Suprapubic skin (tissue), 4 donors: ENCODE measurements around the gene LMF1. TPM values are rescaled to one million over a fixed set of nuclear protein-coding genes. Genes with fewer than 3 reads are reported as not detected.

Experiments used
- DNase-seq, 2 donors: peaks; one replicate each; pipeline ENCODE4 v3.0.0-alpha.2; 2019; ENCODE audit warnings: low spot score in 2 of 2
- H3K27ac ChIP-seq: fragments of 200-600 bp; sonication (generic); one replicate; pipeline ENCODE4 v1.5.1; 2019
- H3K27me3 ChIP-seq: fragments of 200-600 bp; sonication (generic); one replicate; pipeline ENCODE4 v1.5.1; 2019
- H3K36me3 ChIP-seq: fragments of 200-600 bp; sonication (generic); one replicate; pipeline ENCODE4 v1.5.1; 2019
- H3K4me1 ChIP-seq: fragments of 200-600 bp; sonication (generic); one replicate; pipeline ENCODE4 v1.5.1; 2019
- H3K4me3 ChIP-seq: fragments of 200-600 bp; sonication (generic); one replicate; pipeline ENCODE4 v1.5.1; 2019; ENCODE audit warnings: mild to moderate bottlenecking
- H3K9me3 ChIP-seq: fragments of 200-600 bp; sonication (generic); one replicate; pipeline ENCODE4 v1.5.1; 2019
- CTCF ChIP-seq, 2 donors: fragments of 200-600 bp in 1 of 2; fragments of 450-650 bp in 1 of 2; sonication (generic) in 1 of 2; IDR thresholded peaks; one replicate each; pipeline ENCODE4 v1.5.1; 2016 to 2019; ENCODE audit warnings: antibody characterized with exemption in 2 of 2, mild to moderate bottlenecking in 1 of 2, moderate library complexity in 1 of 2
- EP300 ChIP-seq: sonication (generic); formaldehyde crosslinking; IDR thresholded peaks from one replicate; pipeline ENCODE4 v1.6.1; 2017; ENCODE audit warnings: antibody characterized with exemption
- POLR2A ChIP-seq, 2 donors: fragments of 450-650 bp; IDR thresholded peaks; one replicate each; pipeline ENCODE4 v1.6.1; 2017; ENCODE audit warnings: antibody characterized with exemption in 2 of 2, mild to moderate bottlenecking in 2 of 2, moderate library complexity in 2 of 2
- POLR2AphosphoS5 ChIP-seq, 3 donors: sonication (generic); formaldehyde crosslinking; IDR thresholded peaks; one replicate each; pipeline ENCODE4 v1.6.1; 2017; ENCODE audit warnings: antibody characterized with exemption in 3 of 3
- WGBS: methylation state at CpG from one replicate; pipeline ENCODE4 v1.1.5; 2018; 5-methylcytosine and 5-hydroxymethylcytosine counted together
- total RNA-seq, 4 donors: library from RNA; depleted of rRNA; stranded (reverse); fragments of >200 nt; gene quantifications; one replicate each; pipeline ENCODE4 v1.1.0, GENCODE V29; 2016

The LMF1 gene
- total RNA-seq: 100 to 1,000 TPM in 1 of 4 donors, 10 to 100 TPM in 3; 32.1 to 117 (median 38.0) TPM

- H3K36me3 ChIP-seq: no peaks in the 10 kb centered on the region
- DNase-seq: peak; percentile 94 to 96
- TF ChIP-seq POLR2A (IDR thresholded peaks at IDR 0.05) (peak; percentile 14 to 38), POLR2AphosphoS5 (IDR thresholded peaks at IDR 0.05) (peak in 2 of 3 donors; percentile 4 to 62), EP300 (no peak)
- peak within 1 kb of the TSS; percentile 82 for H3K4me3 ChIP-seq
- 10% methylated on average over 19 of the region's 71 CpGs for WGBS
- no peaks in the 10 kb centered on the region for H3K9me3 ChIP-seq
- H3K27me3 ChIP-seq: no peaks in the 10 kb centered on the region
- peaks cover 32% of the 10 kb centered on the region for H3K4me1 ChIP-seq
- H3K27ac ChIP-seq: peak within 1 kb of the TSS; percentile 81
Observed at GRCh38 chr16:970766-971581, at the start of gene LMF1. Gene LMF1 (minus strand): TSS chr16:970984. CDS start chr16:970980, 4 bp downstream.

- WGBS: 40% methylated on average over 2 of the region's 11 CpGs
Observed at GRCh38 chr16:1020091-1020399, 49.3 kb upstream of the LMF1 start.

GRCh38 chr16:1019231-1020090 is 48.7 kb upstream of the LMF1 start:
- H3K36me3 ChIP-seq: no peaks in the 10 kb centered on the region
- H3K4me1 ChIP-seq: peaks cover 20% of the 10 kb centered on the region
- no peak for DNase-seq
- peaks cover 66% of the 10 kb centered on the region for H3K27me3 ChIP-seq
- H3K4me3 ChIP-seq: peak overlapping the region; percentile 38
- H3K9me3 ChIP-seq: no peaks in the 10 kb centered on the region
- TF ChIP-seq CTCF (IDR thresholded peaks at IDR 0.05) (no peak), POLR2A (IDR thresholded peaks at IDR 0.05) (no peak), EP300 (no peak), POLR2AphosphoS5 (IDR thresholded peaks at IDR 0.05) (no peak)
- H3K27ac ChIP-seq: peak overlapping the region; percentile 47
- 23% methylated on average over 39 of the region's 66 CpGs for WGBS

More at GRCh38 chr16:1020091-1020399, 49.3 kb upstream of the LMF1 start:
- Histone ChIP-seq H3K27me3 (peaks cover 70% of the 10 kb centered on the region), H3K36me3 (no peaks in the 10 kb centered on the region), H3K9me3 (no peaks in the 10 kb centered on the region), H3K27ac (no peak overlapping the region), H3K4me1 (peaks cover 20% of the 10 kb centered on the region), H3K4me3 (peak overlapping the region; percentile 38)
- no peak for DNase-seq
- TF ChIP-seq POLR2A (IDR thresholded peaks at IDR 0.05): no peak
- no peak for TF ChIP-seq CTCF (IDR thresholded peaks at IDR 0.05)
- TF ChIP-seq POLR2AphosphoS5 (IDR thresholded peaks at IDR 0.05): no peak
- no peak for TF ChIP-seq EP300

- Histone ChIP-seq H3K27me3 (peaks cover 58% of the 10 kb centered on the region), H3K27ac (peak overlapping the region; percentile 47), H3K4me3 (peak overlapping the region; percentile 38), H3K4me1 (peaks cover 20% of the 10 kb centered on the region), H3K36me3 (no peaks in the 10 kb centered on the region), H3K9me3 (no peaks in the 10 kb centered on the region)
- 78% methylated on average over 12 of the region's 15 CpGs for WGBS
- no peak for DNase-seq
- TF ChIP-seq CTCF (IDR thresholded peaks at IDR 0.05) (no peak), POLR2A (IDR thresholded peaks at IDR 0.05) (no peak), EP300 (no peak), POLR2AphosphoS5 (IDR thresholded peaks at IDR 0.05) (no peak)
Observed at GRCh38 chr16:1018447-1019198, 47.8 kb upstream of the LMF1 start.

- no peak overlapping the region for H3K4me3 ChIP-seq
- no peak for DNase-seq
- no peaks in the 10 kb centered on the region for H3K36me3 ChIP-seq
- peaks cover 12% of the 10 kb centered on the region for H3K4me1 ChIP-seq
- peaks cover 58% of the 10 kb centered on the region for H3K27me3 ChIP-seq
- H3K9me3 ChIP-seq: no peaks in the 10 kb centered on the region
- WGBS: 98% methylated on average over 9 of the region's 22 CpGs
- no peak for TF ChIP-seq POLR2AphosphoS5 (IDR thresholded peaks at IDR 0.05)
- TF ChIP-seq POLR2A (IDR thresholded peaks at IDR 0.05): no peak
- no peak for TF ChIP-seq EP300
- TF ChIP-seq CTCF (IDR thresholded peaks at IDR 0.05): no peak
- H3K27ac ChIP-seq: no peak overlapping the region
Observed at GRCh38 chr16:1014771-1015495, 44.1 kb upstream of the LMF1 start.
